Smooth muscle cell of bladder (primary cell): ENCODE results near the gene ZNF765. TPM values are rescaled to one million over a fixed set of nuclear protein-coding genes. Genes with fewer than 3 reads are reported as not detected.

Experiments used
- total RNA-seq: library from RNA; depleted of rRNA; stranded (reverse); fragments of >200 nt; gene quantifications from 2 replicates; pipeline ENCODE4 v1.2.3, GENCODE V29; 2014

The ZNF765 gene
- total RNA-seq, result 12.5 and 14.6 TPM in 2 replicates

DNA sequence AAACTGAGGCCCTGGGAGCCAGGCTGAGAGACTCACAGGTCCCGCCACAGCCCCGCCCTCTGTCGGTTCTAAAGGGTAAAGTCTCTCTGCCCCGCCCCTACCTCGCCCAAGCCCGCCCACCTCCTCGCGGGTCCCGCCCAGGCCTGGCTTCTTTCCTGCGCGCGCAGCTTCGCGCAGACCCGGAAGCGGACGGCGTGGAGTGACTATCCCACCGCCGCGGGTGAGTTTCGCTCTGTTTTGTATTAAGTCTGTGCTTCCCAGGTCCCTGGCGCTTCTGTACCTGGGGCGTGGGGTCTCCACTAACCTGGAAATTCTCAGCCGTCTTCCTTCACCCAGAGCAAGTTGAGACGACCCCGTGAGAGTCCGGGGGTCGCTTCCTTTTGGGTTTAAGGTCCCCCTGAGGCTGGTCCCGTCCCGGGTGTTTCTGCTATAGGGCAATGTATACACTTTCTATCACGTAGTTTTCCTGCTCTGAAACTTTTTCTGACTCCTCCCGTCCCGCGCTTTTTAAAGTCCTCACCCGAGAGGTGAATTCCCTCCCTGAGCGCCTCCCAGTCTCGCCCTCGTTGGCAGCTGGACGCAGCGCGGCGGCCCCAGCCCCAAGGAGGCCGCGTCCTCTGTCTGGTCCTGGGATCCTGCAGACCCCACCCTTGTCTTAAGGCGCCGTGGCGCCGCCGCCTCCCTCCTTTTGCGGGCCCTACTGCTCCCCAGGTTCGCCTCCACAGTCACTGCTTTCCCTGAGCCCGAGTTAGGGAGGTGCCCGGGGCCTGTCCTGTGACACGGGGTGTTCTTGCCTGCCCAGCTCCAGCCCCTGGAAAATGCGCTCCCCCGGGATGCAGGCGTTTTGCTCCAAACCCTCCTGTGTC is at the start of gene ZNF765:
Gene ZNF765 (plus strand): TSS at position 176 of the 866 bp plus-strand sequence. CDS start 2,867 bp downstream, outside the sequence.

DNA sequence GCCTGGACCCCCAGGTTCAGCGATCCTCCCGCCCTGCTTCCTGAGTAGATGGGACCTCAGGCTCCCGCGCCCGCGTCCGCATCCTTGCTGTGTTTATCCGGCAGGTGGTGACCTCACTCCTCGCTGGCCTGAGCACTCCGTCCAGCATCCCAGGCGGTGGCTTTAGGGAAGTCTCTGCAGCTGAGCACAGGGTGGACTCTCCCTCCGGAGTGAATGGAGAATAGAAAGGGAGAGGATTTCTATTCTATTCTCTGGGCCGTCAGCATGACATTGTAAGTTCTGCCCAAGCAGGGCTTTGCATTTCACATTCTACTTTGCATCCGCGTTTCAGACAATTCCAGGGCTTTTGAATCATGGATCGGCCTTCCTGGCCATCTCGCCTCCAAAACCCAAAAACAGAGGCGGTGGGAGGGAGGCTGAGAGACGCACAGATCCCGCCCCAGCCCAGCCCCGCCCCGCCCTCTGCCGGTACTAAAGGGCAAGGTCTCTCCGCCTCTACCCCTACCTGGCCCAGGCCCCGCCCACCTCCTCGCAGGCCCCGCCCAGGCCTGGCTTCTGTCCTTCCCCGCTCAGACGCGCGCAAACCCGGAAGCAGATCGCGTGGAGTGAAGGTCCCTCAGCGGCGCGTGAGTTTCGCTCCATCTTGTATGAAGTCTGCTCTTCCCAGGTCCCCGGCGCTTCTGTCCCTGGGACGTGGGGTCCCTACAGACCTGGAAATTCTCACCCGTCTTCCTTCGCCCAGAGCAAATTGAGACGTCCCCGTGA is 29.6 kb upstream of the ZNF765 start, which contains the start of gene ZNF525:
Gene ZNF525 (plus strand): TSS at position 572 of the 765 bp plus-strand sequence. CDS start 6,577 bp downstream, outside the sequence.

DNA sequence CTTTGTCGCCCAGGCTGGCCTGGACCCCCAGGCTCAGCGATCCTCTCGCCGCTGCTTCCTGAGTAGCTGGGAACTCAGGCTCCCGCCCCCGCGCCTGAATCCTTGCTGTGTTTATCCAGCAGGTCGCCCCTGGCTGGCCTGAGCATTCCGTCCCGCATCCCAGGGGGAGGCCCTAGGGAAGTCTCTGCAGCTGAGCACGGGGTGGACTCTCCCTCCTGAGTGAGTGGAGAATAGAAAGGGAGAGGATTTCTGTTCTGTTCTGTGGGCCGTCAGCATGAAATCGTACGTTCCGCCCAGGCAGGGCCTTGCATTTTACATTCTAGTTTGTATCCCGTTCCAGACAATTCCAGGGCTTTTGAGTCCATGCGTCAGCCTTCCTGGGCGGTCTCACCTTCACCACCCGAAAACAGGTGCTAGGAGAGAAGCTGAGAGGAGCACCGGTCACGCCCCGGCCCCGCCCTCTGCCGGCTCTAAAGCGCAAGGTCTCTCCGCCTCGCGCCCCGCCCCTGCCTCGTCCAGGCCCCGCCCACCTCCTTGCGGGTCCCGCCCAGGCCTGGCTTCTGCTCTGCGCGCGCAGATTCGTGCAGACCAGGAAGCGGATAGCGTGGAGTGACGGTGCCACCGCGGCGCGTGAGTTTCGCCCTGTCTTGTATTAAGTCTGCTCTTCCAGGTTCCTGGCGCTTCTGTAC is 36.6 kb downstream of the ZNF765 start, which contains the start of gene ZNF761:
Gene ZNF761 (plus strand): TSS at position 586 of the 689 bp plus-strand sequence. CDS start 15,285 bp downstream, outside the sequence.

DNA sequence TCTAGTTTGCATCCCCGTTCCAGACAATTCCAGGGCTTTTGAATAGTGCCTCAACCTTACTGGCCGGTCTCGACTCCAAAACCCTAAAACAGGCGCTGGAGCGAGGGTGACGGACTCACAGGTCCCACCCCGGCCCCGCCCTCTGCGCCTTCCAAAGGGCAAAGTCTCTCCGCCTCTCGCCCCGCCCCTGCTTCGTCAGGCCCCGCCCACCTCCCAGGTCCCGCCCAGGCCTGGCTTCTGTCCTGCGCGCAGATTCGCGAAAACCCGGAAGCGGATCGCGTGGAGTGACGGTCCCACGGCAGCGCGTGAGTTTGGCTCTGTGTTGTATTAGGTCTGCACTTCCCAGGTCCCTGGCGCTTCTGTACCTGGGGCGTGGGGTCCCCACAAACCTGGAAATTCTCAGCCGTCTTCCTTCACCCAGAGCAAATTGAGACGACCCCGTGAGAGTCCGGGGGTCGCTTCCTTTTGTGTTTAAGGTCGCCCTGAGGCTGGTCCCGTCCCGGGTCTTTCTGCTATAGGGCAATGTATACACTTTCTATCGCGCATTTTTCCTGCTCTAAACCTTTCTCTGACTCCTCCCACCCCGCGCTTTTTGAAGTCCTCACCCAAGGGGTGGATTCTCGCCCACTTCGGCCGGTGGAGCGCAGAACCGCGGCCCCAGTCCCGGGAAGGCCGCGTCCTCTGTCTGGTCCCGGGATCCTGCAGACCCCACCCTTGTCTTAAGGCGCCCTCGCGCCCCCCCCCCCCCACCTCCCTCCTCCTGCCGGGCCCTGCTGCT is 72.7 kb downstream of the ZNF765 start, which contains the start of gene ZNF813:
Gene ZNF813 (plus strand): TSS at position 249 of the 778 bp plus-strand sequence. CDS start 16,090 bp downstream, outside the sequence.

Other genes with a start within 250 kb of the ZNF765 start
- gene ZNF347, start 236.1 kb upstream of the ZNF765 start, total RNA-seq, result 7.0 and 7.4 TPM in 2 replicates
- gene ZNF665, start 201.8 kb upstream of the ZNF765 start, total RNA-seq, result 4.4 and 5.7 TPM in 2 replicates
- gene ZNF677, start 140.3 kb upstream of the ZNF765 start, total RNA-seq, result 8.8 and 10.4 TPM in 2 replicates
- not detected in 2 replicates for gene VN1R2, start 136.9 kb upstream of the ZNF765 start, total RNA-seq
- gene VN1R4, start 127.4 kb upstream of the ZNF765 start, total RNA-seq, result not detected in 2 replicates
- gene ZNF845, start 61.4 kb upstream of the ZNF765 start, total RNA-seq, result 7.1 and 8.0 TPM in 2 replicates
- 4.4 and 10.0 TPM in 2 replicates for gene ZNF525, start 29.4 kb upstream of the ZNF765 start, total RNA-seq
- gene ZNF761, start 36.8 kb downstream of the ZNF765 start, total RNA-seq, result 14.2 and 15.4 TPM in 2 replicates
- 4.3 and 4.5 TPM in 2 replicates for gene ZNF813, start 72.6 kb downstream of the ZNF765 start, total RNA-seq
- gene ZNF331, start 143.0 kb downstream of the ZNF765 start, total RNA-seq, result 11.2 and 14.1 TPM in 2 replicates
- not detected in 2 replicates for gene DPRX, start 236.8 kb downstream of the ZNF765 start, total RNA-seq